T1000 (cell line): Measurements from ENCODE around the gene GPR32.
"Not testable (repeated sequence)": the region's sequence is repeated elsewhere in the genome, so short reads cannot be mapped to it uniquely, and the experiment has no call there.

Experiments used
- DNase-seq: peaks from one replicate; lab custom pipeline; 2025; ENCODE audit warnings: mixed read lengths; lab: John Stamatoyannopoulos, UW

The GPR32 gene

GRCh38 chr19:50803633-50804419, 33.6 kb downstream of the GPR32 start:
- no peak for DNase-seq

GRCh38 chr19:50804420-50805272, 34.4 kb downstream of the GPR32 start:
- peak; percentile 97 for DNase-seq

- DNase-seq, result no peak
Observed at GRCh38 chr19:50808856-50809255, 38.6 kb downstream of the GPR32 start.

- not testable (repeated sequence) for DNase-seq
Observed at GRCh38 chr19:50811622-50812238, 41.5 kb downstream of the GPR32 start.

GRCh38 chr19:50812474-50812873, 42.2 kb downstream of the GPR32 start:
- DNase-seq, result no peak

GRCh38 chr19:50814883-50815282, 44.6 kb downstream of the GPR32 start:
- no peak for DNase-seq

GRCh38 chr19:50815439-50815838, 45.2 kb downstream of the GPR32 start:
- DNase-seq, result no peak

GRCh38 chr19:50817941-50818858, 47.9 kb downstream of the GPR32 start:
- no peak for DNase-seq

GRCh38 chr19:50818859-50819472, 48.7 kb downstream of the GPR32 start:
- DNase-seq, result no peak

- no peak for DNase-seq
Observed at GRCh38 chr19:50819636-50820035, 49.4 kb downstream of the GPR32 start.

- DNase-seq, result no peak
Observed at GRCh38 chr19:50820086-50820485, 49.8 kb downstream of the GPR32 start.

- no peak for DNase-seq
Observed at GRCh38 chr19:50820549-50821247, 50.4 kb downstream of the GPR32 start.

GRCh38 chr19:50821248-50821612, 51.0 kb downstream of the GPR32 start:
- no peak for DNase-seq
